Stimulated activated CD8-positive, alpha-beta memory T cell treated with anti-CD3 and anti-CD28 coated beads, Interleukin-2, amount 100 ng/mL, for 48 hours (primary cell): Measurements from ENCODE around the gene CBLN2.

ENCODE experiments used
- DNase-seq, 2 donors: peaks; one replicate each; pipeline ENCODE4 v3.0.0-alpha.2; 2020; ENCODE audit warnings: low read depth in 2 of 2

The CBLN2 gene

GRCh38 chr18:72544092-72544886 is at the start of gene CBLN2:
TSS of gene CBLN2 (minus strand) at chr18:72544342. CDS start at chr18:72542160, 2,182 bp downstream.
- DNase-seq: peak; percentile 27 to 43

GRCh38 chr18:72588360-72588759 is 44.2 kb upstream of the CBLN2 start:
- DNase-seq: no peak

- DNase-seq: no peak
Measured at GRCh38 chr18:72584787-72585186, 40.6 kb upstream of the CBLN2 start.

- no peak for DNase-seq
Measured at GRCh38 chr18:72581976-72582375, 37.8 kb upstream of the CBLN2 start.

- no peak for DNase-seq
Measured at GRCh38 chr18:72572896-72573295, 28.8 kb upstream of the CBLN2 start.

- no peak for DNase-seq
Measured at GRCh38 chr18:72566290-72566689, 22.1 kb upstream of the CBLN2 start.

- no peak for DNase-seq
Measured at GRCh38 chr18:72555968-72556367, 11.8 kb upstream of the CBLN2 start.

GRCh38 chr18:72555101-72555500 is 11.0 kb upstream of the CBLN2 start:
- no peak for DNase-seq

- no peak for DNase-seq
Measured at GRCh38 chr18:72543357-72544055, 636 bp downstream of the CBLN2 start.

- DNase-seq: no peak
Measured at GRCh38 chr18:72542984-72543356, 1.2 kb downstream of the CBLN2 start.

- no peak for DNase-seq
Measured at GRCh38 chr18:72542342-72542741, 1.8 kb downstream of the CBLN2 start.

GRCh38 chr18:72541871-72542332 is 2.2 kb downstream of the CBLN2 start:
- no peak for DNase-seq

- no peak for DNase-seq
Measured at GRCh38 chr18:72539901-72540300, 4.2 kb downstream of the CBLN2 start.

- no peak for DNase-seq
Measured at GRCh38 chr18:72530622-72531021, 13.5 kb downstream of the CBLN2 start.

- no peak for DNase-seq
Measured at GRCh38 chr18:72504866-72505265, 39.3 kb downstream of the CBLN2 start.

GRCh38 chr18:72502671-72503431 is 41.3 kb downstream of the CBLN2 start:
- DNase-seq: no peak

- no peak for DNase-seq
Measured at GRCh38 chr18:72492497-72492896, 51.6 kb downstream of the CBLN2 start.
